GM18505 (cell line): ENCODE results near the gene DLX5.

Experiments
- ATAC-seq: cut with Tn5 transposase; IDR thresholded peaks from one replicate; pipeline ENCODE4 v1.9.1; 2021; ENCODE audit not compliant: unreplicated experiment
- POLR2A ChIP-seq: IDR thresholded peaks from 4 replicates; pipeline ENCODE4 v1.6.1; 2011; ENCODE audit warnings: borderline replicate concordance; ENCODE audit not compliant: insufficient read depth, insufficient read length; ENCODE audit errors: extremely low read depth

The DLX5 gene

GRCh38 chr7:96996111-96996957, 28.3 kb downstream of the DLX5 start:
- TF ChIP-seq POLR2A: no peak
- no peak for ATAC-seq

- no peak for ATAC-seq
- no peak for TF ChIP-seq POLR2A
These were observed 29.1 kb downstream of the DLX5 start for GRCh38 chr7:96995406-96996110.

GRCh38 chr7:96993980-96994379, 30.7 kb downstream of the DLX5 start:
- no peak for TF ChIP-seq POLR2A
- no peak for ATAC-seq

GRCh38 chr7:96993094-96993865, 31.4 kb downstream of the DLX5 start:
- no peak for TF ChIP-seq POLR2A
- no peak for ATAC-seq

- no peak for ATAC-seq
These were observed 32.2 kb downstream of the DLX5 start for GRCh38 chr7:96992192-96993005.

GRCh38 chr7:96991546-96992191, 33.0 kb downstream of the DLX5 start:
- ATAC-seq: no peak
- TF ChIP-seq POLR2A: no peak

More at GRCh38 chr7:96992192-96993005, 32.2 kb downstream of the DLX5 start:
- no peak for TF ChIP-seq POLR2A

GRCh38 chr7:96989859-96990317, 34.7 kb downstream of the DLX5 start:
- no peak for ATAC-seq

GRCh38 chr7:96989241-96989858, 35.3 kb downstream of the DLX5 start:
- no peak for TF ChIP-seq POLR2A
- ATAC-seq: no peak

More at GRCh38 chr7:96989859-96990317, 34.7 kb downstream of the DLX5 start:
- TF ChIP-seq POLR2A: no peak

GRCh38 chr7:96987719-96988118, 36.9 kb downstream of the DLX5 start:
- TF ChIP-seq POLR2A: no peak
- no peak for ATAC-seq

- ATAC-seq: no peak
- TF ChIP-seq POLR2A: no peak
These were observed 37.7 kb downstream of the DLX5 start for GRCh38 chr7:96986901-96987300.

GRCh38 chr7:96985992-96986391, 38.6 kb downstream of the DLX5 start:
- ATAC-seq: no peak
- TF ChIP-seq POLR2A: no peak

GRCh38 chr7:96982586-96982985, 42.0 kb downstream of the DLX5 start:
- no peak for TF ChIP-seq POLR2A
- ATAC-seq: no peak
